GM19025 (cell line): ENCODE measurements around the gene REG3G.
"Not testable (repeated sequence)": the region's sequence is repeated elsewhere in the genome, so short reads cannot be mapped to it uniquely, and the experiment has no call there.

Experiments used
- ATAC-seq: cut with Tn5 transposase; IDR thresholded peaks from one replicate; pipeline ENCODE4 v1.9.1; 2021; ENCODE audit warnings: mild to moderate bottlenecking, low read depth, moderate library complexity; ENCODE audit not compliant: unreplicated experiment

The REG3G gene

DNA sequence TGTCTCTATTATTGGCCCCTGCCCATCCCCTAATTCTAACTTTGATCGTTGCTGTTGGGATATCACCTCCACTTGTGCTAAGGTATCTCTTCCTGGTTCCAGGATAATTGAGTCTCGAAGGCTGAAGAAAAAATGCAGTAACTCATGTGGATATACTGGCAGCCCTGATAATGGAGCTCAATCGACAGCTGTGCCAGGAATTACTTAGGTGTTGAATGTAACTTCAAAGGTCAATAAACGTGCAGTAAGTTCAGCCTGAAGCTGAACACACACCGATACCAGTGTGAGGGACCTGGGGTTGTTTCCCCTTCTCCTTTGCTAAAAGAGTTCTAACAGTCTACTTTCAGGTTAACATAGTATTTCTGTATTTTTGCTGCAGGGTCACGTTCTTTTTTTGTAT is 11.9 kb upstream of the REG3G start:
- ATAC-seq: no peak

DNA sequence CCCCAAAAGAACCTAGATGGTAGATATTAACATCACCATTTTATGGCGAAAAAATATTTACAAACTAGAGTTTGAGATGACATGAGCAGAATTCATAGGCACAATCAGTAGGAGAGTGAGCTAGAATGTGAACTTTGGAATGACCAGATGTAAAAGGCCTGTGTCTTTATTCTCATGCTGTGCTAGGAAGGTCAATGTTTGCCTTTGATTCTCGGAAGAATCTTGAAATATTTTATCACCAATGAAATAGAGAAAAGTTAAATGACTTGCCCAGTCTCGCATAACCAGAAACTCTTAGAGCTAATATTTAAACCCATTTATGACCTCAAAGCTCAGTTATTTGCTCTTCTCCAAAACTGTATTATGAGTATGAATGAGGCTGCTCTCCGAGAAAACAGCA is 9.2 kb upstream of the REG3G start:
- ATAC-seq: no peak

DNA sequence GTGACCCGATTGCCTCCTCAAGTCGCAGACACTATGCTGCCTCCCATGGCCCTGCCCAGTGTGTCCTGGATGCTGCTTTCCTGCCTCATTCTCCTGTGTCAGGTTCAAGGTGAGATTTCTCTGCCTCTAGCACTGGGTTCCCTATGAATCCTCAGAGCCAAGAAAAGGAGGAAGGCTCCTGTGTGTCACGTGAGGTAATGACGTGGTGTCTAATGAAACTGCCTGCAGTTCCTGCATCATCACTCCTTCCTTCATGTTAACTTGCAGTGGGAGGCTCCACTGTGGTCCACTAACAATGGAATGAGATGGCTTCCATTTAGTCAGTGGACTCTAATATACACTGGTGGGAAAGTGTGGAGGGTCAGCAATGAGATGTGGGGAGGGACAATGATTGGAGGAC is 559 bp downstream of the REG3G start:
- ATAC-seq: no peak

DNA sequence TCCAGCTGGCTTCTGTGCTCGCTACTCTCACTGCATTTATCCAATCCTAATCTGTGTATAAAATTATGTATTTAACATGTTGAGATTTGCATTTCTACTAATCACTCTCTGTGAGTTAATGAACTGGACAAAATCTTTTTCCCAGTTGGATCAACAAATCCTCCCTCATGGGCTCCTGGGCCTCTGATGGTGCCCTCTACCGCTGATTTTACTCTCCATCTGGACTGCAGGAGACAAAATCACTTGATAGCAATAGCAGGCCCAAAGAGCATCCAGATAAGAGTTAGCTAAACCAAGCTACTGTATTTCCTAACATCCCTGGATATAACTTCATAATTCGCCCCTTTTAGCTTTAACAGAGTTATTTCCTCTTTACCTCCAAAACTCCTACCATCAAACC is 14.4 kb downstream of the REG3G start:
- no peak for ATAC-seq

DNA sequence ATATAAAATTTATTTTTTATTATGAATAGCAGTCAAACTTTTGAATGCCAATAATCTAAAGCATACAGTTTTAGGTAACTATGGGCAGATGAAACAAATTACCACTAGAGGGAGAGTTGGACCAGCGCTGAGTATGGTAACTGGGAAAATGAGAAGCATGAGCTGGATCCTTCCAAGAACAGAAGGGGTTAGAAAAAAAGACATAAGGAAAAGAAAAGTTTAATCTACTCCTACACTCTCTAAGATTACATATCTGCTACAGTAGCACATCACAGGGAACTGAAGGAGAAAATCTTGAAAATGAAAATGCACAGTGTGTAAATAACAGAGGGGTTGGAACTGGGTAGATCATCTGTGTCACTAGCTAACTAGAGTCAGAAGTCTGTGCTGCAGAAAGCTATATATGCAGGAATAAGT is 15.5 kb downstream of the REG3G start:
- ATAC-seq: no peak

DNA sequence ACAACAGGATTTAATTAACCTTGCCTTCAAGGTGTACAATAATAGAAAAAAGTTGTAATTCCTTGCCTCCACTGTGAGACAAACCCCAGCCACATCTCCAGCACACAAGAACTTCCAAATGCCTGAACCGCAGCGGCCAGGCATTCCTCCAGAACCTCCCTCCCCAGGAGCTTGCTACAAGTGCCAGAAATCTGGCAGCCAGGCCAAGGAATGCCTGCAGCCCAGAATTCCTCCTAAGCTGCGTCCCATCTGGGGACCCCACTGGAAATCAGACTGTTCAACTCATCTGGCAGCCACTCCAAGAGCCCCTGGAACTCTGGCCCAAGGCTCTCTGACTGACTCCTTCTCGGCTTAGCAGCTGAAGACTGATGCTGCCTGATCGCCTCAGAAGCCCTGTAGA is 28.0 kb downstream of the REG3G start:
- not testable (repeated sequence) for ATAC-seq

DNA sequence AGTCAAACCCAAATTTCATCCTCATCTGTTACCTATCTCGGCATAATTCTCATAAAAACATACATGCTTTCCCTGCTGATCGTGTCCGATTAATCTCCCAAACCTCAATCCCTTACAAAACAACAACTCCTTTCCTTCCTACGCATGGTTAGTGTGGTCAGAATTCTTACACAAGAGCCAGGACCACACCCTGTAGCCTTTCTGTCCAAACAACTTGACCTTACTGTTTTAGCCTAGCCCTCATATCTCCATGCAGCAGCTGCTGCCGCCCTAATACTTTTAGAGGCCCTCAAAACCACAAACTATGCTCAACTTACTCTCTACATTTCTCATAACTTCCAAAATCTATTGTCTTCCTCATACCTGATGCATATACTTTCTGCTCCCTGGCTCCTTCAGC is 29.3 kb downstream of the REG3G start:
- ATAC-seq: not testable (repeated sequence)

DNA sequence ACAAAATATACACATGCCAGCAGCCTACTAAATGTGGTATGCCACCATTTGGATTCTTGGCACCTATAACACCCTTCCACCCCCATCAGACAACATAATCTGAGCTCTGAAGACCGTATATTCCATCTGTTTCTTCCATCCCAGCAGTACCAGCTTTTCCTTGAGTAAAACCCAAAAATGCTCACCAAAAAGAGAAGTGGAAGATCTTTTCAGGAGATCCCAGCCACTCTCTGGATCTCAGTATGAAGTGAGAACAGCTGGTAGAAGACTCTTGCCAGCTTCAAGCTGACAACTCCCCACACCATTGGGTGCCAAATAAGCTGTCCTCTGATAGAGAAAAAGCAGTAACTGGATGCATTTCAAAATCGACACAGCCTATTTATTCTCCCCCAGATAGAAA is 39.7 kb downstream of the REG3G start:
- ATAC-seq: no peak

DNA sequence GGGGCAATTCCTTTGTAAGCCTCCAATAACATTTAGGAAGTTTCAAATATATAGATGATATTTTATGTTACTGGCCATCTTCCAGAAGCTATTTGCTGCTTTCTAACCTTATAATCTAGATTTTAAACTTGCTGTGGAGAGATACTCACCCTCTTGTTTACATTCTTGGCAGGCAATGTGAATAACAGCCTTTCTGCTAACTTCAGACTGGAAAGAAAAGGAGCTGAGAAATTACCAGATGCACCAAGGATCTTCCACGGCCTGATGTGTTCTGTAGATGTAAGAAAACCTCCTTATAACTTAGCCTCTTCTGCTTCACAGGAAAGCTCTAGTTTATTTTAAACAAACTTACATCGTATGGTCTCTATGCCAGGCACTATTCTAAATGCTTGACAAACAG is 45.6 kb downstream of the REG3G start:
- no peak for ATAC-seq
